GM19452 (cell line): ENCODE results near the gene AMIGO3.

Experiments used
- ATAC-seq: cut with Tn5 transposase; IDR thresholded peaks from one replicate; pipeline ENCODE4 v1.9.1; 2021; ENCODE audit not compliant: unreplicated experiment

The AMIGO3 gene

DNA sequence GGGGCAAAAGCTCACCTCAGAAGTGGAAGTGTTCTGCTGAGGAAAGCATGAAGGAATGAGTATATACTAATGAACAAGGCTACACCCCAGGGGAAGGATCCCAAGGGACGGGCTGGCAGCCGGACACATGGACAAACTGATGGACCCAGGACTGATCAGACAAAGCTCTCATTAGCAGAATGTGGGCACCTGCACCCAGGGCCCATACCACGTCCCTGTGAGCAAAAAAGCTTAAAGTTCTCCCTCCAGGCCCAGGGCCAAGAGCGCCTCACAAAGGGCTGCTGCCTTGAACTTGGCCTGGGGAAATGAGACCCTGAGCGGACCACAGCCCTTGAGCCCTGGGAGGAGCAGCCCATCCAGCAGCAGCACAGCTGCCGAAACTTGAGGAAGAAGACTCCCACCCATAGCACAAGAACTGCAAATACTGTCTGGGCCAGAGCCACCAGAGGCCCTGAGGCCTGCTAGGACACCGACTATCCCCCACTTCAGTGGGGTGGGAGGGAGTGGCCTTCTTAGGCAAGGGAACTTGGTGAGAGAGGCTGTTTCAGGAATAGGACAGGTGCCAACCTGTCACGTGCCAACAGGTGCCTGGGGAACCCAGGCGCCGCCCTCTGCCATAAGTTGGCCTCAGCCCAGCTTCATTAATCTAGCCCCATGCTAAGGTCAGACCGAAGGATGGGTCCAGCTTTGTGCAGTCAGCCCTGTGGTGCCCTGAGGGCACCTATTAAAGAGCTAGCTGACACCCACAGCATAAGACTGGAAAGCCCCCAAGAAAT, 6.6 kb upstream of the AMIGO3 start:
- no peak for ATAC-seq

DNA sequence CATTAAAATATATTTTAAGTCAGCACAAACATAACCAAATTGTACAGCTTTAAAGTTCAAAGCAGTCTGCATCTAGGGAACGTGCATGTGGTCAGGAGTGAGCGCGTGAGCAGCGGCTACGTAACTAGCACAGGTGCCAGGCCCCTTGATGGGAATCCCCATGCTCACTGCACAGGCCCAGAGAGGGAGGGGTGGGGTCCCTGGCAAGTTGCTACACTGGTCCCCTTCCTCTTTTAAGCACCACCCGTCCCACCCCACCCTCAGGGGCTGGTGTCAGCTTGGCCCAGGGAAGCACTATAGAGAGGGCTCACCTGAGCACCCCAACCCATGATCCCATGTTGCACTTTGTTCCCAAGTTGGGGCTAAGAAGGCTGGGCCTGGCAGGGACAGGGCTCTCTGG, 5.1 kb upstream of the AMIGO3 start:
- ATAC-seq, result no peak

DNA sequence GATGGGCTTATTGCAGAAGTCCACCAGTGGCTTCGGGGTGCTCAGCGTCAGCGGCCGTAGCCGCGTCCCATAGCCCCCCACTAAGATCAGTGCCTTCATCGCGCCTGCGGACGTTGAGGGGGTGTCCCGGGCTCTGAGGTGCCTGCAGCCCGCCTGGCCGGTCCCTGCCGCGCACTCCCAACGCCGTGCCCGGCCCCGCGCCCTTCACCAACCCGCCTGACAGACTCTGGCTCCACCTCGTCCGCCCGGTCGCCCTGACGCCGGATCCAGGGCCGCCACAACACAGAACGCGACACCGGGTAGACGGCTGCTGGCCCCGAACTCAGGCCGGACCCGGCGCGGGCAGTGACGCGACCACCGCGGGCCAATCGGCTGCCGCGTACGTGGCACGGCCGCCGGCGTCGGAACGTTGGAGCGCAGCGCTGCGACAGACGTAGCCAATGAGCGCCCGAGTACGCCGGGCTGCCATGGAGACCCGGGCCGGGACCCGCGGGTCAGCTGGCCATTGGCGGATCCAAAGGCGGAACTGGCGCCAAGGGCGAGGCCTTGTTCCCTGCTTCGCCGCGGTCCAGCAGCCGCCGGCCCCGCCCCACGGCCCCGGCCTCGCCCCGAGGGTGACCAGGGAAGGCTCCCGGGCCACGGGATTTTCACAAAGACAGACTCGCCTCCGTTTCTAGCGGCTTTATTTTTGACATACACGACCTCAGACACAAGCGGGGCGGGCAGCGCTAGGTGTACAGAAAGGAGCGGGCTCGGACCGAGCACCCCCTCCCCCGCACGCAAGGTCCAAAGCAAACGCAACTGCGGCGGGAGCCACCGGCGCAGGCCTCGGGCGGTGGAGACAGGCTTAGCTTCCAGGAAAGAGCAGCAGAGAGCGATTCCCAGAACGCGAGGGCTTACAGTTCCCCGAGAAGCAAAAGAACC, 4.4 kb upstream of the AMIGO3 start, which contains the start of gene GMPPB:
TSS of gene GMPPB (minus strand) at position 324 of the 924 bp plus-strand sequence. CDS start at position 99, 225 bp downstream.
- peak; percentile 77 for ATAC-seq

DNA sequence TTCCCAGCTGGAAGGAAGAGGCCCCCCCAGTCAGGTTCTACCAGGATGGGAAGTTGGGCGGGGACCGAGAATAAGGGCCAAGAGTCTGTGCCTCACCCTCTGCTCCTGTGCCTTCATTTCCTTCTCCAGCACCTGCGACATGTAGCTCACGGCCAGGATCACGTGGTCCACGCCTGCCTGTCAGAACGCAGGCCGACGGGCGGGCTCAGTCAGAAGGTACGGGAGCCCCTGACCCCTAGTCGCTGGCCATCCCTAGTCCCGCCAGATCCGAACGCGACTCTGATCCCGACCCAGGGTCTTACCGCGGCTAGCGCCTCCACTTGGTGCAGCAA, 3.8 kb upstream of the AMIGO3 start:
- ATAC-seq, result no peak

DNA sequence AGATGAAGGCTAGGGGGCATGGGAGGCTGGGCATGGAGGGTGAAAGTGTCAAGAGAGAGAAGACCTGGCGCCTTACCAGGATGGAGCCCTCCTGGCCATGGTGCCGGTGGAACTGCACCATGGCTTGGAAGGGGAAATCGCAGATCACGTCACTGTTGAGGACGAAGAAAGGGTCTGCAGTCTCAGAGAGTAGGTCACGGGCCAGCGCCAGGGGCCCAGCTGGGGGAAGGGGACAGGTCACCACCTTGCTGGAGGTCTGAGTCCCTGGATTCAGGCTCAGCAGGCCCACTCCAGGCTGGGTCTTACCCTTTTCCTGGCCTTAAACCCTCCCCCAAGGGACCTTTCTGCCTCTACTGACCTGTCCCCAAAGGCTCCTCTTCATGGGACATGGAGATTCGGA, 3.4 kb upstream of the AMIGO3 start:
- no peak for ATAC-seq

DNA sequence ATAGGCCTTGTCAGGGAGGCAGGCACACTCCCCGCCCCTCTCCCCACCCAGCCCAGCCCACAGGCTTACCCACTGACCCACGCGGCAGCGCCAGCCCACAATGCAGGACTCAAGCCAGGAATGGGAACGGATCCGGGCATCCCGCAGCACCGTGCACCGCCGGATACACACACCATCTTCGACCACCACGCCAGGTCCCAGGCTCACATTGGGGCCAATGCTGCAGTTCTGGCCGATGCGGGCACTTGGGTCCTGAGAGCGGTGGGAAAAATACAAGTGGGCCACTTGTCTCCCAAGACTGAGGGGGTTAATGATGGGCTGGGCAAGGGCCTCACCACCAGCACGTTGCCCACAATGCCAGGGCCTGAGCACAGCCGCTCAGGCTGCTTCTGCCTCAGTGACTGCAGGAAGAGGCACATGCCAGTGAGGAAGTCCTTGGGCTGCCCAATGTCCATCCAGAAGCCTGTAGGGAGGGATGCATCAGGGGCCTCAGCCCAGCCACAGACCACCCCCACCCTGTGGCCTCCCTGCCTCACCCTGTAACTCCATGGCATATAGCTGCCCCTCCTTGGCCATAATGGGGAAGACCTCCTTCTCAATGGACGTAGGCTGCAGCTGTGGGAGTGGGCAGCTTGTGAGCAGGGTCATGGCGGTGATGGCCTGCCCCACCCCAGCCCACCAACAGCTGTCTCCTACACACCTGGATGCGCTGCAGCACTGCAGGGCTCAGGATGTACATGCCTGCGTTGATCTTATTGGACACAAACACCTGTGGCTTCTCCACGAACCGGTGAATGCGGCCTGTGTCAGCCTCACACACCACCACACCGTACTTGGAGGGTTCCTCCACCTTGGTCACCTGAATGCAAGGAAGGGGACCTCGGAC, 2.7 kb upstream of the AMIGO3 start:
- no peak for ATAC-seq

DNA sequence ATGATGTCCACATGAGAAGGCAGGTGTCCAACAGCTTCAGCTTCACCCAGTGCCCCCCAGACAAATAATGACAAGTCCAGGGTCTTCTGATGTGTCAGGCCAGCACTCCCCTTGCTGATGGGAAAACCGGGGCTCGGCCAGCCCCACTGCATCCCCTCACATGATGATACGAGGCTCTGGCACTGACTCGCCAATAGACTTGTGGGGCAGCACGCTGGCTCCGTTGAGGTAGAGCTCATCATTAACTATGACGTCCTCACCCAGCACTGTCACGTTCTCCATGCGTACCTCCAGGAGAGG, 2.1 kb upstream of the AMIGO3 start:
- ATAC-seq, result no peak

DNA sequence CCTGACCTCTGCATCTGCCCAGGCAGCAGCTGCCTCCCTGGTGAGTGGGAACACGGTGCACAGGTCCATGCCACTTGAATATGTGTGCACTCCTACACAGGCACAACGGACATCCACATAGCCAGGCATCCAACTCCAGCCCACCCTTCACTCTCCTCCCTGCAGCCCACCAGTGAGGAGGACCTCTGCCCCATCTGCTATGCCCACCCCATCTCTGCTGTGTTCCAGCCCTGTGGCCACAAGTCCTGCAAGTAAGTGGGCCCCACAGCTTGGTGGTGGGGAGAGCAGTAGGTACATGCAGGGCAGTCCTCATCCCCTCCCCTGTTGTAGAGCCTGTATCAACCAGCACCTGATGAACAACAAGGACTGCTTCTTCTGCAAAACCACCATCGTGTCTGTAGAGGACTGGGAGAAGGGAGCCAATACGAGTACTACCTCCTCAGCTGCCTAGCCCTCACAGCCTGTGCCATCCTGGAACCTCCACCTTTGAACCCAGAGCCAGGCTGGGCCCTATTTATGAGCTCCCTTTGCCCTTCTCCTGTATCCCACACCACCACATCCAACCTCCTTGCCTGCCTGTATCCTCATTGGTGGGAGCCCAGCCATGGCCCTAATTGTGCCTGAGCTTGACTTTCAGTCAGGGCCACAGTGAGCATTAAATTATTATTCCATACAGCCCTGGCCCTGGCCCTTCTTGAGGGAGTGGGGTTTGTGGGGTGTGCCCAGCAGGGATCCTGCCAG, 1.5 kb upstream of the AMIGO3 start:
- no peak for ATAC-seq

DNA sequence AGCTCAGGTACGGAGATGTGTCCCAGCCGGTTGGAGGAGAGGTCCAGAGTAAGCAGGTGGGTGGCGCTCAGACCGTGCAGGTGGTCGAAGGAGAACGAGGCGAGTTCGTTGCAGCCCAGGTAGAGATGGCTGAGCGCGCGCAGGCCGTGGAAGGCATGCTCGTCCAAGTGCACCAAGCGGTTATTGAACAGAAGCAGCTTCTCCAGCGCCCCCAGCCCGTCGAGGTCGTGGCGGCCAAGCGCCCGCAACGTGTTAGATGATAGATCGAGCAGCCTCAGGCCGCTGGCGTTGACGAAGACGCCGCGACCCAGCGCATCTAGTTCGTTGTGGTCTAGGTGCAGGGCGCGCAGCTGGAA, 648 bp downstream of the AMIGO3 start:
- ATAC-seq, result no peak

DNA sequence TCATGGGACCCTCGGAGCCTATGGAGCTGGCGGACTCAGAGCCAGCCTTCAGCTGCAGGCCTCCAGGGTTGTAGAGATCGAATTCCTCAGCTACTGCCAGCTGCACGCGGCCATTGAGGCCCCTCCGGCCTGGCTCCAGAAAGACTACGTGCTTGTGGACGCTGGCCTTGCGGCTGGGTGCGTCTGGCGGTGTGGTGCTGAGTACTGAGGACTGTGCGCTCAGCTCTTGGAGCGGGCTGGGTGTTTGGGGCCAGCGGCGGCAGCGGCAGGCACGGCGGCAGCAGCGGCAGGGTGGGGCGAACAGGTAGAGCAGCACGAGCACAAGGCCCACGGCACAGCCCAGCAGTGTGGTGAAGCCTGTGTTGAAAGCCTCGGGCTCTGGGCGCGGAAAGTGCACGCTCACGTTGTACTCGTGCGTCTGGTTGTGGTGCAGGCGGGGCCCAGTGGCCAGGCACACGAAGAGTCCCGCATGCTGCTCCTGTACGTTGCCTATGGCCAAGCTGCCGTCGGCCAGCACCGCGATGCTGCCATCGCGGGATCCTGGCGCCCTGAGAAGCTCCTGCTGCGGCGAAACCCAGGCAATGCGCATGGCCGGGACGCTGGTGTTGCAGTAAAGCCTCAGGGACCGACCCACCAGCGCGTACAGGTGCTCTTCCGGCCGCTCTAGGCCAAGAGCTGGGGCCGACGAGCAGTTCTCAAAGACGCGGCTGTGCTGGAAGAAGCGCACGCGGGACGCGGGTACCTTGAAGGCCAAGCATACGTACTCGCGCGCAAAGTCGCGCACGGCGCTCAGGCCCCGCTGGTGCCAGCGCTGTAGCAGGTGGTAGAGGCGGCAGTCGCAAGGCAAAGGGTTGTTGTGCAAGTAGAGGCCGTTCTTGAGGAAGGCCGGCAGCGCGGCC, 1.3 kb downstream of the AMIGO3 start:
- ATAC-seq, result no peak

DNA sequence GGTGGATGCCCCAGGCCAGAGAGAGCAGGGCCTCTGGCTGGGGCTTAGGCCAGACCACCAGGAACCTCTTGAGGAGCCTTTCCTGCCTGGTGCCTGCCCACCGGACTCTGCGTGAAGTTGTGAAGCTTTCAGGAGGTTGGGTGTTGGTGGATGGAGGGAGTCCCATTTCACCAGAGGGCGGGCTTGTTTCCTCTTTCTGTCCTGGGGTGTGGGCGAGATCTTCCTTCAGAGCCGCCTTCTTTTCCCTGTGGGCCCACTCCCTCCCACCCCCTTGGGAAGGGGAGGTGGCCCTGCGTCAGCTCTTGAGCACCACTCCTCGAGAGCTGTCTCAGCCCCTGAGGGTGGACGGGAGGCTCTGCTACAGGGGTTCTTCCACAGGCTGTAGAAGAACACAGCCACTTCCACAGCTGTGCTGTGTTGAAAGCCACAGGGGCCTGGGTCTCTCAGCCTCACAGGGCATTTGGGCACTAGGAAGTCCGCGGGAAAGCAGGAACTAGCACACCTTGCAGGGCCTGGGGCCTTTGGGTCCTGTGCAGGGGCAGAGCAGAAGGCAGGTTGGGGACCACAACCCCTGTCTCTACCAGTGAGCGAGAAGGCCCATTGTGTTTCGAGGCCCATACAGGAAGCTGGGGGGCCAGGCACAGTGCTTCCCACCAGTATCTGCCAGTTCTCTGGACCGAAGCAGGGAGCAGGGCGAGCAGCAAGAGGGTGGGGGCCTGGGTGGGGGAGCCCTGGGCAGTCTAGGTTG, 2.1 kb downstream of the AMIGO3 start:
- ATAC-seq, result no peak

DNA sequence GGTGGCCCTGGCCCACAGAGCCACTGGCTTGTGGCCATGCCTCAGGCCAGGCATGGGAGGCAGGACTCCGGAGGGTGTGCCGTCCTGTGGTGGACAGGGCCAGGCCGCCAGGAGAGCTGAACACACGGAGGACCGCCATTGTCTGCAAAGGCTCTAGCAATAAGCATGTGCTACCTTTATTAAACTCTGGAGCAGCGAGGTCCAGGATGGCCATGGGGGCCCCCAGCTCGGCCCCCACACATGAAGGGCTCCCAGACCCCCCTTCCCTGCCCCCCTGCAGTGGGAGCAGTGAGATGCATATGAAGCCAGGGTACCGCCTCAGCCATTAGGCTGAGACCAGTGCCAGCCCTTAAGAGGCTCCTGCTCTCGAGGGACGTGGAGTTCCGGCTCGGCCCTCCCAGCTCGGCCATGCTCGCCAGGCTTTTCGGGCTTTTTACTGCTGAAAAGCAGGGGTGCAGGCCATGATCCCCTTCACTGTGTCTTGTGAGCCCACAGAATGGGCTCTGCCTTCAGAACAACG, 2.7 kb downstream of the AMIGO3 start:
- ATAC-seq, result no peak

DNA sequence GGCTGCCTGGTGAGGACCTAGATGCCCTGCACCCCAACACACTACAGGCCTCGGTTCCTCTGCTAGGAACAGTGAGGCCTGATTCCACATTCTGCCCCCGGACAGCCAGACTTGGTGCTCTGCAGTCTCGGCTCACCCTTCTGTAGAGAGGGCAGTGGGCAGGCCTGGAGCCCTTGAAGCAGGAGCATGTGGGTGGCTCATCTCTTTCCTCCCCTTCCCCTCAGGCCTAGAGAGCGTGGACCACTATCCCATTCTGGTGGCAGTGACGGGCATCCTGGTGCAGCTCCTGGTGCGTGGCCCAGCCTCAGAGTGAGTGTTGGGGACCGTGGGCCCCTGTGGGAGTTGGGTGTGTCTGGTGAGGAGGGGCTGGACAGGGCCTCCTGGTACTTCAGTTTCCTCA, 3.3 kb downstream of the AMIGO3 start:
- ATAC-seq, result no peak

DNA sequence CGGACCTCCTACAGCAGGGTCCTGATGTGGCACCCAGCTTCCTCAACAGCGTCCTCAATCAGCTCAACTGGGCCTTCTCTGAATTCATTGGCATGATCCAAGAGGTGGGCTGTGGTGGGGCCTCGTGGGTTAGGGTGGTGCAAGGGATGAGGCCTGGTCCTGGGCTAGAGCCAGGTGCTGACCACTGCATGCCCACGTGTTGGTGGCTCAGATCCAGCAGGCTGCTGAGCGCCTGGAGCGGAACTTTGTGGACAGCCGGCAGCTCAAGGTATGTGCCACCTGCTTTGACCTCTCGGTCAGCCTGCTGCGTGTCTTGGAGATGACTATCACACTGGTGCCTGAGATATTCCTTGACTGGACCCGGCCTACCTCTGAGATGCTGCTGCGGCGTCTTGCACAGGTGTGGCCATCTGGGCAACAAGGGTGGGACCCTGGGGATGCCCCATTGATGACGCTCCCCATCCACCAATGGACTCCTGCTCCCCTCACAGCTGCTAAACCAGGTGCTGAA, 3.8 kb downstream of the AMIGO3 start:
- ATAC-seq, result no peak

DNA sequence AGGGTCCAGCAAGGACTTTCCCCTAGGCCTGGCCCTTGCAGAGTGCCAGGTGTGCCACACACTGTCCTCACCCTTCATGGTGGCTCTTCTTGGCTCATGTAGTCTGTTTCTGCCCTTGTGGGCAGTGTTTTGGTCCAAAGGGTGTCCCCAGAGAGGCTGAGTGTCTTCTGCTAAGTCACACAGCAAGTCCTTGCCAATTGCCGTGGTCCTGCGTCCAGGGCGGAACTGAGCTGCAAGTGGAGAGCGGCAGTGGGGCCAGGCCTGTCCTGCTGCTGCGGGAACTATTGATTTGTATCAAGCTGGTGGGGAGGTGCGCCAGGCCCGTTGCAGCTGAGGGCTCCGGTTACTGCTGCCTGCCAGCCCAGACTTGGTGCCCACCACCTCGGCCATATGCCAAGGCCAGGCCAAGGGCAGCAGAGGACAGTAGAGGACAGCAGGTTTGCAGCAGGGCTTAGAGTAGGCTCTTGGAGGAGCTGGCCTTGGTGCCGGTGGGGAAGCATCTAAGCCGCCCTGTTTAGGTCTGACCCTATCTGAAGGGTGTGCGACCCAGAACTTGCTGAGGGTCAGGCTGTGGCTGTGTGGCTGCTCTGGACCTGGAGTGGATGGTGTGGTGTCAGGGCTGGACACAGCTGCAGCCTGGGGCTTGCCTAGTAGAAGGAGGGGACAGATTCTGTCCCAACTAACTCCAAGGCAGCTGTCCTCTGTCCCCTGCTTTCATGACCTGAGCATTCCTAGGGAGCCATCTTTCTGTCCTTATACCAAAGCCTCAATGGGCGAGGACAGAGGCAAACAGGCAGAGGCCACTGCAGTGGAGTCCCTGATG, 4.5 kb downstream of the AMIGO3 start:
- no peak for ATAC-seq

DNA sequence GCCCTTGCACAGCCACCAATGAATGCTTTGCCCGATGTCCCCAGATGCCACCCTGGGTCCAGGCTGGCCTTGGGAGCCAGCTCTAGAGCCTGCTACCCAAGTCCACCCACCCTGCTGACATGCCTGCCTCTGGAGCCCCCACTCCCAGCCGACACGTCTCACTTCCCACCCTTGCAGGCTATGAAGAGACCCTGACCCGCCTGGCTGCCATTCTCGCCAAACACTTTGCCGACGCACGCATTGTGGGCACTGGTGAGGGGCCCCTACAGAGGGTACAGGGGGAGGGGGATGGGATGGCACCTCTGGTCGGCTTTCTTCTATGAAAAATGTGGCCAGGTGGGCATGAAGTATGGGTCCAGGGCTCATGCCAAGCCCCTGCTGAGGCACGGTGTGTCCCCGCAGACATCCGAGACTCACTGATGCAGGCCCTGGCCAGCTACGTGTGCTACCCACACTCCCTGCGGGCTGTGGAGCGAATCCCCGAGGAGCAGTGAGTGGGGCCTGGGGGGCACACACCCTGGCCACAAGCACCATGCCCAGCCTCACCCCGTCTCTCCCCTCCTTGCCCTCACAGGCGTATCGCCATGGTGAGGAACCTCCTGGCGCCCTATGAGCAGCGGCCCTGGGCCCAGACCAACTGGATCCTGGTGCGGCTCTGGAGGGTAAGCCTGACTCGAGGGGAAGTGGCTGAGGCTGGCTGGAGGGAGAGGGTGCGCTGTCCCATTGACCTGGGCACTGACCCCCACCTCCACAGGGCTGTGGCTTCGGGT, 6.0 kb downstream of the AMIGO3 start:
- ATAC-seq, result no peak
